C4-2B (cell line): ENCODE results near the gene SH3PXD2B.
"Not testable (repeated sequence)": the region's sequence is repeated elsewhere in the genome, so short reads cannot be mapped to it uniquely, and the experiment has no call there.

Experiments
- H3K27ac ChIP-seq: fragments of 450-650 bp; 2 replicates; pipeline ENCODE4 v1.5.1; 2017
- CTCF ChIP-seq: fragments of 450-650 bp; conservative IDR thresholded peaks from 2 replicates; pipeline ENCODE4 v1.5.1; 2017; ENCODE audit warnings: mild to moderate bottlenecking
- ZFX ChIP-seq: fragments of 450-650 bp; IDR thresholded peaks from 2 replicates; pipeline ENCODE4 v1.6.1; 2017

SH3PXD2B gene

DNA sequence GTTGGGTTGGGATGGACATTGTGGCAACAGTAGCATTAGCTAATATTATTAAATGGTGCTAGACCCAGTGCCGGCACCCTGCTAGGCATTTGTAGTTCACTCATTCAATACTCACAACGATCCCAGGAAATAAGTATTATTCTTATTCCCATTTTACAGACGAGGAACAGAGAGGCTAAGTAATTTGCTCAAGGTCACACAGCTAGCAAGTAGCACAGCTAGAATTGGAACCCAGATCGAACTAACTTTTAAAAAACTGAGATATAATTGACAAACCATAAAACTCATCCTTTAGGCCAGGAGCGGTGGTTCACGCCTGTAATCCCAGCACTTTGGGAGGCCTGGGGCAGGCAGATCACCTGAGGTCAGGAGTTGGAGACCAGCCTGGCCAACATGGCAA, 79.5 kb downstream of the SH3PXD2B start:
- no peak overlapping the region for H3K27ac ChIP-seq
- TF ChIP-seq CTCF (no peak), ZFX (no peak)

GRCh38 chr5:172373680-172374079, 80.6 kb downstream of the SH3PXD2B start:
- H3K27ac ChIP-seq, result no peak overlapping the region
- TF ChIP-seq ZFX (no peak), CTCF (no peak)

- TF ChIP-seq ZFX, result no peak
- H3K27ac ChIP-seq, result no peak overlapping the region
Measured at GRCh38 chr5:172371684-172372083, 82.6 kb downstream of the SH3PXD2B start.

- TF ChIP-seq CTCF (peak; percentile 88), ZFX (no peak)
- no peak overlapping the region for H3K27ac ChIP-seq
Measured at GRCh38 chr5:172370648-172371545, 83.4 kb downstream of the SH3PXD2B start.

GRCh38 chr5:172370237-172370640, 84.1 kb downstream of the SH3PXD2B start:
- TF ChIP-seq ZFX (no peak), CTCF (no peak)
- H3K27ac ChIP-seq, result no peak overlapping the region

DNA sequence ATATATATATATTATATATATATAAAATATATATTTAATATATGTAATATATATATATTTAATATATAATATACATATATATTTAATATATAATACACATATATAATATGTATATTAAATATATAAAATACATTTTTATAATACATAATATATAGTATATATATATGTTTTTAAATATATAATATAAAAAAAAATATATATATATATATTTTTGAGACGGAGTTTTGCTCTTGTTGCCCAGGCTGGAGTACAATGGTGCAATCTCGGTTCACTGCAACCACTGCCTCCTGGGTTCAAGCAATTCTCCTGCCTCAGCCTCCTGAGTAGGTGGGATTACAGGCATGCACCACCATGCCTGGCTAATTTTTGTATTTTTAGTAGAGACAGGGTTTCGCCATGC, 85.6 kb downstream of the SH3PXD2B start:
- H3K27ac ChIP-seq, result not testable (repeated sequence)

DNA sequence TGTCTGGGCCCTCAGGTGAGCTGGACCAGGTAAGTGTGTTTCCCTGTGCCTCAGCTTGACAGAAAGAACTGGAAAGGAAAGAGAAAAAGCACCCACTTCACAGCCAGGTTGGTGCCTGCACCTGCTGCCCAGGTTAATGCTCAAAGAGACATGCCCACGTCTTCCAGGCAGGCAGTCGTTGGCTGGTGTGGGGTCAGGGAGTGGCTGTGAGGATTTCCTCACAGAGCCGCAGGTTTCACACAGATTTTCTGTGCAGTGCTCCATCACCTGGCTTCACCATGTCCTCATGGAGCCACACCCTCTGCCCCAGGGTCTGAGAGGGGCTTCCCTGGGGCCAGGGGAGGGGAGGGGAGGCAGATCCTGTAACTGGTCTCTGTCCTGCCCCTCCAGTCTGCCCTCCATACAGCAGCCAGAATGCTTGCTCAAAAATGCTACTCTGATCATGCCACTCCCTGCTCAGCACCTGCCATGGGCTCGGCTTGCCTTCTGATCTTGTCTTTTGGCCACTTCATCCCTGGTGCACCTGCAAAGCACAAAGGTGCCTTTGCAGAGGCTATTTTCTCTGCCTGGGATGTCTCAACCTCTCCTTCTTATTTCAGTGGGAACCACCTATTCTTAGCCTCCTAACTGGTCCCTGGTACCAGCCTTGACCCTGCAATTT, 88.2 kb downstream of the SH3PXD2B start:
- H3K27ac ChIP-seq, result no peak overlapping the region
- no peak for TF ChIP-seq ZFX
- no peak for TF ChIP-seq CTCF

DNA sequence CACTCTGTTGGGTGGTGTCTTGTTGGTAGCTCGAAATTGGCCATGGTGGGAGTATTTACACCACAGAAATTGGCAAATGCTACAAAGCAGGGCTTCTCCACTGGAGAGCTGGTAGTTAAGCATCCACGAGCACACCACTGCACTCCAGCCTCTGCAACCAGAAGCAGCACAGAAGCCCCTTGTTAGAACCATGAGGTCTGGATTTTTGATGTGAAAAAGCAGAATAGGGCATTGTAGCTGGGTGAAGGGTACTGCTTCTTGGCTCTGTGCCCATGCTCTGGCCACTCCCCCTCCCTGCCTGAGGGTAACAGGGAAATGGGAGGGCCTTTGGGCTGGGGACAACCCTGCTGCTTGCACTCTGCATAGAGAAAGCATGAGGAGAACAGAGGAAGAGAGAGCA, 89.6 kb downstream of the SH3PXD2B start:
- H3K27ac ChIP-seq, result no peak overlapping the region
- no peak for TF ChIP-seq ZFX
- no peak for TF ChIP-seq CTCF
